ENCODE data around the gene INSYN1. TPM values are rescaled to one million over a fixed set of nuclear protein-coding genes. Genes with fewer than 3 reads are reported as not detected.

Gene INSYN1
- total and polyA plus RNA-seq, 2 experiments from 2014 or later: 9.2 to 9.6 TPM

- no peaks in the 10 kb centered on the region for H3K36me3 ChIP-seq
- H3K9me3 ChIP-seq (ENCODE audit: low read depth): no peaks in the 10 kb centered on the region
- H3K4me3 ChIP-seq: no peak overlapping the region
- H3K27me3 ChIP-seq: peaks cover 4% of the 10 kb centered on the region
- H3K27ac ChIP-seq: no peak overlapping the region
- H3K4me1 ChIP-seq (ENCODE audit: low read depth): no peaks in the 10 kb centered on the region
- DNase-seq (ENCODE audit: low read depth in 1 of 2, low spot score in 1 of 2): no peak
- TF ChIP-seq, protein P1, sequence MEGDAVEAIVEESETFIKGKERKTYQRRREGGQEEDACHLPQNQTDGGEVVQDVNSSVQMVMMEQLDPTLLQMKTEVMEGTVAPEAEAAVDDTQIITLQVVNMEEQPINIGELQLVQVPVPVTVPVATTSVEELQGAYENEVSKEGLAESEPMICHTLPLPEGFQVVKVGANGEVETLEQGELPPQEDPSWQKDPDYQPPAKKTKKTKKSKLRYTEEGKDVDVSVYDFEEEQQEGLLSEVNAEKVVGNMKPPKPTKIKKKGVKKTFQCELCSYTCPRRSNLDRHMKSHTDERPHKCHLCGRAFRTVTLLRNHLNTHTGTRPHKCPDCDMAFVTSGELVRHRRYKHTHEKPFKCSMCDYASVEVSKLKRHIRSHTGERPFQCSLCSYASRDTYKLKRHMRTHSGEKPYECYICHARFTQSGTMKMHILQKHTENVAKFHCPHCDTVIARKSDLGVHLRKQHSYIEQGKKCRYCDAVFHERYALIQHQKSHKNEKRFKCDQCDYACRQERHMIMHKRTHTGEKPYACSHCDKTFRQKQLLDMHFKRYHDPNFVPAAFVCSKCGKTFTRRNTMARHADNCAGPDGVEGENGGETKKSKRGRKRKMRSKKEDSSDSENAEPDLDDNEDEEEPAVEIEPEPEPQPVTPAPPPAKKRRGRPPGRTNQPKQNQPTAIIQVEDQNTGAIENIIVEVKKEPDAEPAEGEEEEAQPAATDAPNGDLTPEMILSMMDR (IDR thresholded peaks at IDR 0.05; ENCODE audit: low read depth, low read length): no peak
Measured at GRCh38 chr15:73758461-73758860, 5.3 kb upstream of the INSYN1 start.

DNA sequence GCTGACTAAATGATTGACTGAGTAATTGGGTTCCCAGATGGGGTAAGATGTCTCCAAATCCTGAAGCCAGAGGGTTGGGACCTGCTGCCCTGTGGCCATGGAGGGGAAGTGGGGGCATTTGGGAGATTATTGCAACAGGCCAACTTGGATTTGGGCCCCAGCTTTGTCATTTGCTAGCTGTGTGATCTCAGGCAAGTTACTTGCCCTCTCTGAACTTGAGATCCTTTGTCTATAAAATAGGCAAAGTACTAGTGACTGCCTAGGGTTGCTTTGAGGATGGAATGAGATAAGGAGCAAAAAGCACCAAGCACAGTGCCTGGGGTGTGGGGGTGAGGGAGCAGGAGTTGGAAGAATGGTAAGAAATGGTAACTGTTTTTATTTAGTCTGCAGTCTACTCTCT is 4.4 kb upstream of the INSYN1 start:
- no peaks in the 10 kb centered on the region for H3K36me3 ChIP-seq
- TF ChIP-seq, protein P1 (IDR thresholded peaks at IDR 0.05; ENCODE audit: low read depth, low read length): no peak
- H3K4me3 ChIP-seq: no peak overlapping the region
- H3K9me3 ChIP-seq (ENCODE audit: low read depth): no peaks in the 10 kb centered on the region
- H3K4me1 ChIP-seq (ENCODE audit: low read depth): no peaks in the 10 kb centered on the region
- peaks cover 4% of the 10 kb centered on the region for H3K27me3 ChIP-seq
- DNase-seq (ENCODE audit: low read depth in 1 of 2, low spot score in 1 of 2): no peak
- H3K27ac ChIP-seq: no peak overlapping the region

- H3K4me1 ChIP-seq (ENCODE audit: low read depth): no peaks in the 10 kb centered on the region
- no peaks in the 10 kb centered on the region for H3K9me3 ChIP-seq (ENCODE audit: low read depth)
- no peaks in the 10 kb centered on the region for H3K36me3 ChIP-seq
- no peak overlapping the region for H3K4me3 ChIP-seq
- H3K27ac ChIP-seq: no peak overlapping the region
- TF ChIP-seq, protein P1 (IDR thresholded peaks at IDR 0.05; ENCODE audit: low read depth, low read length): no peak
- DNase-seq (ENCODE audit: low read depth in 1 of 2, low spot score in 1 of 2): no peak
- peaks cover 5% of the 10 kb centered on the region for H3K27me3 ChIP-seq
Measured at GRCh38 chr15:73756947-73757513, 3.9 kb upstream of the INSYN1 start.

DNA sequence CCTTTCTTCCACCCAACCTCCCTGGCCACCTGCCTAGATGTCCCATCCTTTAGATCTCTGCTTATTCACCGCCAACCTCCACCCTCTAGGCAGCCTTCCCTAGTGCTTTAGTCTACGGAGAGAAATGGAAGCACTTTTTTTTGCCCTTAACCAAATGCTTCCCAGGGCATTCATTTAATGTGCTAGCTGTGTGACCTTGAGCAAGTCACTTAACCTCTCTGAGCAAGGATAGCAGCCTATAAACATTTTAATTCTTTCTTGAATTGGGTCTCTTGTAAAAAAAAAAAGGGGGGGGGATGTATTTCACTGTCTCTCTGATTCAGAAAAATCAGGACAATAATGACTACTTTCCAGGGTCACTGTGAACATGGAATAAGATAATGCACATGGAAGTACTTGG is 3.2 kb upstream of the INSYN1 start:
- Histone ChIP-seq H3K4me1 (ENCODE audit: low read depth) (no peaks in the 10 kb centered on the region), H3K27ac (no peak overlapping the region), H3K4me3 (no peak overlapping the region), H3K27me3 (peaks cover 6% of the 10 kb centered on the region), H3K36me3 (no peaks in the 10 kb centered on the region), H3K9me3 (ENCODE audit: low read depth) (no peaks in the 10 kb centered on the region)
- no peak for DNase-seq (ENCODE audit: low read depth in 1 of 2, low spot score in 1 of 2)
- TF ChIP-seq, protein P1 (IDR thresholded peaks at IDR 0.05; ENCODE audit: low read depth, low read length): no peak

DNA sequence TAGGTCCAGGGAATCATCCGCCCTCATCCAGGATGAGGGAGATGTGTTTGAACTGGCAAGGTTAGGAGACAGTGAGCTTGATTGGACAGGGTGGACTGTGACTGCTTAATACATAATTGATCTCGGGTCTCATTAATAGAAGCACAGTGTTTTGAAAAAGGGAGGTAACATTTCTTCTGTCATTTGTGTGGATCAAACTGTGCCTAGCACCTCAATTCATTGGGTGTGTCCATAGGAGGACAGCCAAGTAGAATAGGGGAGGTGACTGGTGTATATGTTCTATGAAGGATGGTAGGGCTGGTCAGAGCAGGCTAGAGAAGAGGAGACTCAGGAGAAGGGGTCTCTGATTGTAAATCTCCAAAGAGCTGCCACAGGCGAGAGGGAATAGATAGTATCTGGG is 2.8 kb upstream of the INSYN1 start:
- H3K36me3 ChIP-seq: no peaks in the 10 kb centered on the region
- H3K27me3 ChIP-seq: peaks cover 11% of the 10 kb centered on the region
- DNase-seq (ENCODE audit: low read depth in 1 of 2, low spot score in 1 of 2): no peak
- H3K4me1 ChIP-seq (ENCODE audit: low read depth): no peaks in the 10 kb centered on the region
- H3K4me3 ChIP-seq: no peak overlapping the region
- no peaks in the 10 kb centered on the region for H3K9me3 ChIP-seq (ENCODE audit: low read depth)
- TF ChIP-seq, protein P1 (IDR thresholded peaks at IDR 0.05; ENCODE audit: low read depth, low read length): no peak
- no peak overlapping the region for H3K27ac ChIP-seq

Measured in cardiac muscle cell (in vitro differentiated cells and primary cell).